AG08395 (cell line): ENCODE results near the gene PSMB3.
"Not testable (repeated sequence)": the region's sequence is repeated elsewhere in the genome, so short reads cannot be mapped to it uniquely, and the experiment has no call there.

ENCODE experiments used
- DNase-seq: peaks from one replicate; pipeline ENCODE4 v3.0.0; 2012; ENCODE audit warnings: mixed read lengths, low spot score

PSMB3 gene

GRCh38 chr17:38749223-38750043 lies 3.1 kb upstream of the PSMB3 start:
- DNase-seq, result peak; percentile 24

GRCh38 chr17:38750044-38750311 lies 2.6 kb upstream of the PSMB3 start:
- DNase-seq, result no peak

- DNase-seq, result no peak
These were observed 2.0 kb upstream of the PSMB3 start for GRCh38 chr17:38750312-38751121.

- no peak for DNase-seq
These were observed 1.3 kb upstream of the PSMB3 start for GRCh38 chr17:38751144-38751807.

- DNase-seq, result peak; percentile 84
These were observed 683 bp upstream of the PSMB3 start for GRCh38 chr17:38751808-38752307.

- no peak for DNase-seq
These were observed 548 bp downstream of the PSMB3 start for GRCh38 chr17:38753071-38753506.

- peak; percentile 27 for DNase-seq
These were observed 9.1 kb downstream of the PSMB3 start for GRCh38 chr17:38761612-38762011.

GRCh38 chr17:38762231-38762630 lies 9.7 kb downstream of the PSMB3 start:
- no peak for DNase-seq

GRCh38 chr17:38766341-38766740 lies 13.8 kb downstream of the PSMB3 start:
- no peak for DNase-seq

GRCh38 chr17:38768417-38768816 lies 15.9 kb downstream of the PSMB3 start:
- DNase-seq, result no peak

GRCh38 chr17:38773258-38773657 lies 20.7 kb downstream of the PSMB3 start:
- DNase-seq, result no peak

- DNase-seq, result peak; percentile 28
These were observed 25.2 kb downstream of the PSMB3 start for GRCh38 chr17:38777641-38778250.

GRCh38 chr17:38779965-38780752 lies 27.6 kb downstream of the PSMB3 start:
- no peak for DNase-seq

GRCh38 chr17:38783227-38783626 lies 30.7 kb downstream of the PSMB3 start:
- no peak for DNase-seq

GRCh38 chr17:38786372-38786771 lies 33.8 kb downstream of the PSMB3 start:
- no peak for DNase-seq

GRCh38 chr17:38787999-38788398 lies 35.5 kb downstream of the PSMB3 start:
- DNase-seq, result not testable (repeated sequence)

GRCh38 chr17:38789185-38789584 lies 36.6 kb downstream of the PSMB3 start:
- peak; percentile 34 for DNase-seq

GRCh38 chr17:38790148-38790707 lies 37.7 kb downstream of the PSMB3 start:
- not testable (repeated sequence) for DNase-seq

- DNase-seq, result no peak
These were observed 38.6 kb downstream of the PSMB3 start for GRCh38 chr17:38791162-38791561.

GRCh38 chr17:38794221-38794620 lies 41.7 kb downstream of the PSMB3 start:
- no peak for DNase-seq
